Cardiac septum (tissue), 1 donor: Measurements from ENCODE around the gene IQGAP2. TPM values are rescaled to one million over a fixed set of nuclear protein-coding genes. Genes with fewer than 3 reads are reported as not detected.
"Not testable (repeated sequence)": the region's sequence is repeated elsewhere in the genome, so short reads cannot be mapped to it uniquely, and the experiment has no call there.

Experiments
- DNase-seq: peaks from one replicate; pipeline ENCODE4 v3.0.0-alpha.2; 2020; ENCODE audit warnings: low spot score
- intact Hi-C: fragments of 100-400 bp; cut with DNase I; formaldehyde crosslinking; loops from one replicate; pipeline ENCODE4 v1.14.0; 2022
- total RNA-seq: library from RNA; stranded (reverse); fragmentation: NEBNext Ultra II Directional; extraction: Animal tissue kit (Norgen Biotek cat#: 25700); gene quantifications from one replicate; pipeline ENCODE4 v1.2.1, GENCODE V29; 2021
- donor health status: DM: no; HTN: no; CAD: no.

IQGAP2 gene
- total RNA-seq, 1 donor from 2014 or later, result 7.9 TPM

DNA sequence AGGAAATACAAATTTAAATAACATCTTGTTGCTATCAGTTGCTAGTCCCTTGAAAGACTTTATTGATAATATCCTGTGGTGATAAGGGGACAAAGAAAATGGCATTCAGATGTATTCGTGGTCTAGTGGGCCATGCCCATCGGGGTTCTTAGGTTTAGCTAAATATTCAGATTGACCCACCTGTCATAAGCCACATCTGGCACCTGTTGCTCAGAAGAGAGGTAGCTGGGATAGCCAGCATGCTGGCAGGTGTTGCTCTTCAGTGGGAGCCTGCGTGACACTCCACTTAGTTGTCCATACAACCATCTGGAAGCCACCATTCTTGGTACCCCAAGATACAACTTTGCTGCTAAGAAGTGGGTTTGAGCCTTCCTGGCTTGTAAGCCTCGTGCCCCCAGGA, 183.4 kb downstream of the IQGAP2 start:
- no peak for DNase-seq
- intact Hi-C loops, result no loop called here

DNA sequence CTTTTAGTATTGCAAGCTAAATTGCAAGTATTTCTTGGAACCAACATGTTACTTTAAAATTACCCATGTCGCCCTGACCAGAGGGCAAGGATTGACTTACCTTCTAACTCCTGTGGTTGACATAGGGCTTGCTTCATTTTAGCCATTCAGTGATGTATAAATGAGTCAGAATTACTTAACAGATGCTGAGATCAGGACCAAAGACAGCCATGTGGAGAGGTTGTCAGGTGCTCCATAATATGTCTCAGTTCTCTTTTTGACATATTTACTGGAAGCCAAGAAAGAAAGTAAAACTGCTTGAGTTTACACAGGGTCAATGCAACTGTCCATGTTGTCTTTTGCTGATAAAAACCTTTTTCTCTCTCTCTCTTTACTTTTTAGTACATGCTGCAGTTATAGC, 186.9 kb downstream of the IQGAP2 start:
- intact Hi-C loops, result no loop called here
- DNase-seq, result no peak

DNA sequence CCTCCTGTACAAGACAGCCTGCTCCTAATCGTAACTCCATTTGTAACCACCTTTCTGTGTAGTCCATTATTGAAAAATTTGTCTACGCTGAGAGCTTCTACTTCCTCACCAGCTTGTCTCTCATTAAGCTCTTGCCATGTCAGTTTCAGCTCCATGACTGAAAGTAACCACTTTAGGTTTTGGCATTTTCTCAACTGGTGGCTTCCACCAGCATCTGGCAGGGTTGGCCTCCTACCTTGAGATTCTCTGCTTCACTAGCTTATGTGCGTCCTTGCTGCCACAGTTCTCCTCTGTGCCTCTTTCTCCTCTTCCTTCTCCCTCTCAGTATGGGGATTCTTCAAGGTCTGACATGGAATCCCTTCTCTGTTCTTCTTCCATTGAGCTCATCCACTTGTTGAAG, 188.3 kb downstream of the IQGAP2 start:
- DNase-seq, result no peak
- intact Hi-C loops, result no loop called here

DNA sequence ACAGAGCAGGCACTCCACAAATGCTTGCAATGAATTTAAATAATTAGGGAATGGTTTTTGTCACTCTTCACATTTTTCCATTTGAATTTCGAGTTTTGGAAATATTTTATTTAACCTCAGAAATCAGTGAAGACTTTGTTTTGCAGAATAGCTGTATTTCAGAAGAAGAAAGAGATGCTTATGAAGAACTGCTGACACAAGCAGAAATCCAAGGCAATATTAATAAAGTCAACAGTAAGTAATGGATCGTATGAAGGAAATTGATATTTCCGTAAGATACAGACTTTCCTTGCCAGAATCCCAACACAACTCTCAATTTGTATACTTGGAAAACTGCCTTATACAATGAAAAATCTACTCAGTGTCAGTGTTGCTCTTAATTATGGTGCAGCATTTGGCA, 189.6 kb downstream of the IQGAP2 start:
- no peak for DNase-seq
- intact Hi-C loops, result no loop called here

DNA sequence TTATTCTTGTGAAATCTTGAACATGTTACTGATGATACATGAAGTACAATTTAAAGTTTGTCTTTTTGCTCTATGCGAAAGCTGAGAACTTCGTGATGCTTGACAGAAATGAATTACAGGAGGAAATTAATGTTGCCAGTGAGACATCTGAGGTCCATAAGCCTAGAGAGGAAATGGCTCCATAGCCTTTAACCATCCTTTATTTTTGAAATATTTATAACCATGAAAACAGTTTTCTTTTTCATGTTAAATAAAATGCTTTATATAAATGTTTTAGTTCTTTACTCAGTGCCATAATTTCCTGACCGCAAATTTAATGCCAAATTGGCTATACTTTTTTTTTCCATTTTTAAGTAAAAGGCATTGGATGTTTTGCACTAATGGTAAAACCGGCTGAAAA, 191.0 kb downstream of the IQGAP2 start:
- intact Hi-C loops, result no loop called here
- DNase-seq, result no peak

DNA sequence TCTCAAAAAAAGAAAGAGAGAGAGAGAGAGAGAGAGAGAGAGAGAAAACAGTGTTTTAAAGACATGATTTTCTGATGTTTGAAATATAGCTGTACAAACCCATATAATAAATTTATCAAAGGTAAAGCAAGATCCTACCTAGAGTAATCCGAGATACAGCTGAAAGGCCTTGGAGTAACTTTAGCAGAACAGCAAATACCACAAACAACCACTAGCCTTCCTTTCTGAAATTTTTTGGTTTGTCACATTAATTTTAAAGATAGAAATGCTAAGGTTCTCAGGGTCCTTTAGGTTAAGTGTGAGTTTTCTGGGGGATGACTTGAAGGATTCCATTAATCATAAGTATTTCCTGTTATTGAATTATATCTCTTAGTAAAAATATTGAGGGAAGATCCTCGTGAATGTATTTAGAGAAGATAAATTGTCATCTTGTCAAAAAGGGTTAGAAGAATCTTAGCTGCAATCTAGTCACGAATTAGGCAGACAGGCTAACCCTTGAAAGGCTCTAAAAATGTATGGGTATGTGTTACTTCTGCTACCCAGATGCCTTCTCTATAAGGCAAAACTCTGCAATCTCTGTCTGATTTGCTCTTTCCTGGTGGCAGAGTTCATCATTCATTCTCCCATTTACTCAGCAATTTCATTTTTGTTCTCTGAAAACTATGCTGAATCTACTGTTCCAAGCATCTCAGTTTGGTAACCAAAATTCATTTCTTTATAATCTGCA, 192.8 kb downstream of the IQGAP2 start:
- intact Hi-C loops, result no loop called here
- no peak for DNase-seq

DNA sequence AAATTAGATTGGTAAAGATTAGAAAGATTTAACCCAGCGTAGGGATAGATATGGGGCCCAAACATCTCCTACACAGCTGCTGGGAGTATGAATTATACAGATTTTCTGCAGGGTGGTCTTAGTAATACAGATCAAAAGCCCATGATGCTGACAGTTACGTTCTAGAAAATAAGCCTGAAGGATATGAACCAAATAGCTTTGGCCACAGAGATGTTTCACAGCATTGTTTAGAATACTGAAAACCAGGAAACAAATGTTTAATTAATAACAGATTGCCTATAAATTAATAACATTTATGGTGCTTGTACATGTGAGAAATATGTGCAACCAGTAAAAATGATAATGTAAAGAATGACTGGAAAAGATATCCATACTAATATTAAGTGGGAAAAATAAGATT, 195.4 kb downstream of the IQGAP2 start:
- DNase-seq, result no peak
- intact Hi-C loops, result no loop called here

DNA sequence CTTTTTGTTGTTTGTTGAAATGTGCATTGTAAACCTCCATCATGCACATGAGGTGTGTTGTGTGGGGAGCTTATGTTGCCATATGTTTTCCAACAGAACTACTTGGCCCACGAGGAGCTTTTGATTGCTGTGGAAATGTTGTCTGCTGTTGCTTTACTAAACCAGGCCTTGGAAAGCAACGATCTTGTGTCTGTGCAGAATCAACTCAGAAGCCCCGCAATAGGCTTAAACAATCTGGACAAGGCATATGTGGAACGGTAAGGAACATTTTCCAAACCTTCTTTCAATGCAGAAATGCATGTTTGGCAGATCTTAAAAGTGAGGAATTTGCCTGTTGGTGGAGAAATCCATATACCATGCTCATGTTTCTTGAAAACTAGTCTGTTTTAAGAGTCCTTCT, 197.6 kb downstream of the IQGAP2 start:
- intact Hi-C loops, result loop anchor here (5.0 kb wide), 2 partner anchors 117 to 412 kb away; partner anchors contain the start of gene F2R
- no peak for DNase-seq

DNA sequence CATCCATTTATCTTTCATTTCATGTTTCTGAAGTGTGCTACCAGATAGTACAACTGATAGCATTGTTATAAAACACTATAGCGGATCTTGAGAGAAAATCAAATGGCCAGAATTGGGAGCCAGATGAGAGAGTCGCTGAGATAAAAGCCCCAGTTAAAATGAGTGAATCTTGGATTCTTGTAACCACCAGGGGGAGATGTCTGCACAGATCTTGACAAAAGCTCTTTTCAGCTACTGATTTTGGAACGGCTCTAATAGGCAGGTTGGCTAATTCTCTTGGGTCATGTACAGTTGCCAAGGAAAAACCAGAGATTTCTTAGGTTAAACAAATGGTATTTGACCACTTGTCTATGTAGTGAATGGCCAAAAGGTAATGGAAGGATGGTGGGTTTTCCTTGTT, 198.4 kb downstream of the IQGAP2 start:
- intact Hi-C loops, result loop anchor here (5.0 kb wide), 2 partner anchors 116 to 411 kb away; partner anchors contain the start of gene F2R
- no peak for DNase-seq

DNA sequence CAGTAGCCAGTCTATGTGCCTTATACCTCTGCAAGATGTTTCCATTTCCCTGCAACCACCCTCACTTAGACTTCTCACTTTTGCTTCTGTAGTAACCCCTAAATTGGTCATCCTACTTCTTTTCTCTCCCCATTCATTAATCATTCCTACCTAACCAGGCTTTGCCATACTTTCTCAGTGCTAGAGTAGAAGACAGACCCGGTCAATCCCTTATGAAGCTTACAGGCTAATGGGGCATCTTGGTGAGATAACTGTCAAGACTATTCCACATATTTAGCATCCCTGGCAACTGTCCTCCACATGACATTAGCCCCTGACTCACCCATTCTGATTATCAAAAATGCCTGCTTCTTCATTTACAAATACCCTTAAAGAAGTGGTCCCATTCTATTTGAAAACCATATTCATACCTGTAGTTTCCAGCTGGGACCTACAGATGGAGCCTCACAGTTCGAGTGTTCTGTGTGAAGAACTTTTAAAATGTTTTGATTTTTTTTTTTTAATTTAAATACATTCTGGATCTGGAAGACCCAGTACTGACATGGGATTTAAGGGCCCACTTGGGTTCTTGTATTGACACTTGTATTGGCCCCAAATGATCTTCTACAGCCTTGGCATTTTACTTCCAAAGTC, 199.1 kb downstream of the IQGAP2 start:
- intact Hi-C loops, result loop anchor here (2.0 to 5.0 kb wide), 4 partner anchors 39 to 410 kb away; partner anchors contain the start of gene F2R
- DNase-seq, result no peak

DNA sequence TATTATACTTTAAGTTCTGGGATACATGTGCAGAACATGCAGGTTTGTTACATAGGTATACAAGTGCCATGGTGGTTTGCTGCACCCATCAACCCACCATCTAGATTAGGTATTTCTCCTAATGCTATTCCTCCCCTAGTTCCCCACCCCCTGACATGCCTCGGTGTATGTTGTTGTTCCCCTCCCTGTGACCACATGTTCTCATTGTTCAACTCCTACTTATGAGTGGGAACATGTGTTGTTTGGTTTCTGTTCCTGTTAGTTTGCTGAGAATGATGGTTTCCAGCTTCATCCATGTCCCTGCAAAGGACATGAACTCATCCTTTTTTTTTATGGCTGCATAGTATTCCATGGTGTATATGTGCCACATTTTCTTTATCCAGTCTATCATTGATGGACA, 200.9 kb downstream of the IQGAP2 start:
- DNase-seq, result not testable (repeated sequence)
- intact Hi-C loops, result loop anchor here (2.0 to 5.0 kb wide), 4 partner anchors 37 to 408 kb away; partner anchors contain the start of gene F2R

DNA sequence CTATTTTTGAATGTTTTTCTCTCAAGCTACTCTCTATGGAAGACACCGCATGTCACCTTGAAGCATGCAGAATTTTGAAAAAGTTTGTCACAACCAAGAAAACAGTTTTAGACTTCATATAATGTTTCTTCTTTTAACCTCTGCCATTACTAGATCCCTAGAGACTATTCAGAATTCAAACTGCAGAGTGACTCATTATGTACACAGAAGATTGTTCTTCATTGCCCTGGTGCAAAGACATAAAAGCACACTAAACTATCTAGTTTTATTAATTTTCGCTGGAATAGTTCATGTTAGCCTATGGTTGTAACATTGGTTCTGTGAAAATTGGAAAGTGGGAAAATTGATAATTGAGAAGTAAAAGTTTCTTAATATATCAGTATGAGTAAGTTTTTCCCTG, 201.8 kb downstream of the IQGAP2 start:
- intact Hi-C loops, result loop anchor here (5.0 kb wide), 2 partner anchors 112 to 407 kb away; partner anchors contain the start of gene F2R

DNA sequence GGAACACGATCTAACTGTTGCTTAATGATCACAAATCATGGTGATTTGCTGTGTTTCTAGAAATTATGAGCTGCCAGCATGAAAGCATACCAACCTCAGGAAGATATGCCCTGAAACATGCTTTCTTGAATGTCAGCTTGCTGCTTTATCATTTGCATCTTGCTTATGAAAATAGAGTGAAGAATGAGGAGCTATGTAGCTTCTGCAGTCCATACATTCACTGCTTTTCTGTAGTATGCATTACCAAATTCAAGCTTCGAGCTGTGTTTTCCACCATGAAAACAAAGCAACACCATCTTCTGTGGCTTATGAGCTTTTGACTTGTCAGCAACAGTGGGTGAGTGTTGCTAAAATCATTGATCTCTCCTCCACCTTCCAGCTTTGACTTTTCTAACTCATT, 203.6 kb downstream of the IQGAP2 start:
- intact Hi-C loops, result no loop called here
- DNase-seq, result no peak

More for the DNA sequence above, 201.8 kb downstream of the IQGAP2 start:
- no peak for DNase-seq

DNA sequence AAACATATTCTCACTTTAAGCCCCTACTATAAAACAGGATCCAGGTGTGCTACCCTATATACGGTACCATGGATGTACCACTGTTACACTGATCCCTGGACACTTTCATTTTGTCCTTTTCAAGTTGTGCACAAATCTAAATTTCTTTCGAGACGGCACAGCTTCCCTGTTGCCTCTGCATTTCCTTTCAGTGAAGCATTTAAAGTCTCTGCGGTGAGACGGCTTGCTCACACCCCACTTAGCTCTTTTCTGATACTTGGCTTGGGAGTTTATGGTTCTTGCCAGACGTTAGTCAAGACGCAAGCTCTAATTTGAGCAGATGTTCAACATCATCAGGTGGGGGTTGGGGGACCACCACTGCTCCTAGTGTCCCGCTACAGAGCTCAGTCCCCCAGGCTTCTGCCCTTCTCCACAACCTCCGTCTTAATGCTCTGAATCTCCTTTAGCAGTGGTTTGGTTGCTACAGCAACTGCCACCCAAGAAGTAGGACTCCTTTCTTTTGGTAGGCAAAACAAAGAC, 204.3 kb downstream of the IQGAP2 start:
- no peak for DNase-seq
- intact Hi-C loops, result no loop called here

DNA sequence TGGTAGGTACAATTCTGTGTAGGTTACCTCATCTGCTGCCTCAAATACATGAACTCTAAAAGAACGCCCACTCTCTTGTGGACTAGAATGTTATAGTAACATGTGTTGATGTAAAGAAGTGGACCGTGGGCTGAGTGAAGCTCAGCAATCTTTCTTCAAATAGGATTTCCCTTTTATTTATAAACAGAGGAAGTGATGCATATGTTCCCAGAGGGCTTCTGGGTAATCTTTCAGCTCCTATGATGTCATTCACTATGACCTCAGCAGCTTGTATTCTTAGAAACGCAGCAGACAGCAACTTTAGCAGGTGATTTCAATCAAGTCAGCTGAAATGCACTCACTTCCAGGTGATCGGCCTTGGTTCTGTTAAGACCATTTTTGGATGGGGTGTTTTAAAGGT, 205.7 kb downstream of the IQGAP2 start:
- intact Hi-C loops, result no loop called here
- DNase-seq, result no peak

DNA sequence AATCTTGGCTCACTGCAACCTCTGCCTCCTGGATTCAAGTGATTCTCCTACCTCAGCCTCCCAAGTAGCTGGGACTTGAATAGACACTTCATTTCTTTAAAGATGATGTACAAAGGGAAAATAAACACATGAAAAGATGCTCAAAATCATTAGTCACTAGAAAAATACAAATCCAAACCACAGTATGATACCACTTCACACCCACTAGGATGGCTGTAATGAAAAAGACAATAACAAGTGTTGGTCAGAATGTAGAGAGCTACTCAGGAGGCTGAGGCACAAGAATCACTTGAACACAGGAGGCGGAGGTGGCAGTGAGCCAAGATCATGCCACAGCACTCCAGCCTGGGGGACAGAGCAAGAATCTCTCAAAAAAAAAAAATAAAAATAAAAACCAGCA, 207.1 kb downstream of the IQGAP2 start:
- intact Hi-C loops, result no loop called here
- DNase-seq, result no peak

DNA sequence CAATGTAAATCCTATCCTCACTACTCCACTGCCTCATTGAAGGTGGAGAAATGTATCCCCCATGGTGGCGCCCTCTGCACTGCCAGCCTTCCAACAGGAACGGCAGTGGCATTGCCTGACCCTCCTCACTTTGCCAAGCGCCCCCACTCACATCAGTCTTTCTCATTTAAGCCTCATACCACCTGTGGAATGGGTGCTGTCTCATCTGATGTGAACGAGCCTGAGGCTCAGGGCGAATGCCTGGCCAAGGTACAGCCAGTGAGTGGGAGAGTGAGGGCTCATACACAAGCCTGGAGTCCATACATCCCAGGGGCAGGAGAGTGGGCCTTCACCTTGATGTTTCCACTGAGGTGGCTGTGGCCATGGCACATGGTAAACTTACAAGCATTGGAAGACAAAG, 209.9 kb downstream of the IQGAP2 start:
- intact Hi-C loops, result no loop called here
- DNase-seq, result no peak

DNA sequence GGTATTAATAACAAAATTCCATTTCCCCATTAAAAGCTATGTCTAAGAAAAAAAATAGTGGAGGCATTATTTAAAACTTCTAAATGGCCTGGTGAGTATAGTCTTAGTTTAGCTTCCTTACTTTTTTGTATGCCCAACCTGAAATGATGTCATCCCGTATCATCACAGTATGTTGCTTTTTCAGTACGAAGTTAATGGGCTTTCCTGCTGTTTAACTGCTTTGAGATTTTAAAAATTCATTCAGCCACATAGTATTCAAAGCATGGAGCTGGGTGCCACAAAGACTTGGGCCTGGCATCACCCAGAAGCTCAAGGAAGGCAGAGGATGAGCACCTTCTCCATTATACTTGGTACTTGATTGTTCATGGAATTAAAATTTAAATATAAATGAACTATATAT, 212.7 kb downstream of the IQGAP2 start:
- DNase-seq, result no peak
- intact Hi-C loops, result no loop called here

DNA sequence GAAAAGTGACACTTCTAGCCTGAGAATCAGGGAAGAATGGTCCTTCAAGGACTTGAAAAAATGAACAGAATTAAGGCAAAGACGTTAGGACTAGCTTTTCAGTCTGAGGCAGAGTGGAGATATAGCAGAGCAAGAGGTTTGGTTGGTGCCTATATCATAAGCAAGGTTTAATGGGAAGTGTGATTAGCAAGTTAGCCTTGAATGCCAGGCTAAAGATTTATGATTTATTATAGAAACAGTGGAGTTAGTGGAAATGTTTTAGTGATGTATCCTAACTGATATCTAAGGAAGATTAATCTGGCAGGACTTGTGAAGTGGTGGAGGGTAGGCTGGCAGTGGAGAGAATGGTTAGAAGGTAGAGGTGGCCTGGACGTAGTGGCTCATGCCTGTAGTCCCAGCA, 213.1 kb downstream of the IQGAP2 start:
- intact Hi-C loops, result no loop called here
- no peak for DNase-seq

DNA sequence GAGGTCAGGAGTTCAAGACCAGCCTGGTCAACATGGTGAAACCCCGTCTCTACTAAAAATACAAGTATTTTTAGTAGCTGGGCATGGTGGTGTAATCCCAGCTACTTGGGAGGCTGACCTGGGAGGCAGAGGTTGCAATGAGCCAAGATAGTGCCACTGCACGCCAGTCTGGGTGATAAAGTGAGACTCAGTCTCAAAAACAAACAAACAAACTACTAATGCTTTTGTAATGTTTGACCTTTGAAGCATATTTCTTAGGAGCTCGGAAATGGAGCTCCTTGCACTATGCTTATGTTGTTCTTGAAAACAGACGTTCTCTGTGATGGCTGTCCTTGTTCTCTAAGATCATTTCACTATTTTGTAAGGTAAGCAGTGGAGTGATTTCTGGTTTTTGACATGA, 214.1 kb downstream of the IQGAP2 start:
- no peak for DNase-seq
- intact Hi-C loops, result no loop called here

DNA sequence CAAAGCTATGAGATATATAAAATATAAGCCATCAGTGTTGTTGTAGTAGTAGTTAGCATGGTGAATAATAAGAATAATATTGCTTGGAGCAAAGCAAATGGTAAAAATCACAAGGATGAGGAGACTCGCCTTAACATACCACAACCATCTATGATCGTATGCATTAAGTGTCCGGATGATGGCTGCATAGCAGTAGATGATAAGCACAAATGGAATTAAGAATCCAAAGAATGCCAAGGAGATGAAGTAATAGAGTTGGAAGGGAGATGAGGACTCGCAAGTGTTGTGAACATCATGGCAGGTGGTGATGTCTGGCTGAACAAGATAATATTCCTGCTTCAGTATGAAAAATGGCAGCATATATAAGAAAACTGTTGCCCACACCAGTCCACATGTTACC, 214.6 kb downstream of the IQGAP2 start:
- intact Hi-C loops, result no loop called here
- no peak for DNase-seq
